ENCODE data around the gene MTCL1.

GRCh38 chr18:8763611-8764010 lies 58.3 kb downstream of the MTCL1 start:
- TF ChIP-seq POLR2A (IDR thresholded peaks at IDR 0.05; ENCODE audit: low read depth, low read length) (no peak), RBBP5 (conservative IDR thresholded peaks at IDR 0.05) (no peak), NKRF (conservative IDR thresholded peaks at IDR 0.05) (no peak), SKIL (IDR thresholded peaks at IDR 0.05; ENCODE audit: low read depth, poor library complexity, severe bottlenecking) (no peak), ZBTB11 (CRISPR knock-in tag; IDR thresholded peaks at IDR 0.05) (no peak), POLR2AphosphoS5 (IDR thresholded peaks at IDR 0.05; ENCODE audit: low read length) (no peak), CHD2 (IDR thresholded peaks at IDR 0.05; ENCODE audit: borderline replicate concordance, low read depth, low read length) (no peak), CBFB (IDR thresholded peaks at IDR 0.05; ENCODE audit: low read depth) (no peak), SREBF1 (IDR thresholded peaks at IDR 0.05; ENCODE audit: low read length) (no peak), MTA3 (IDR thresholded peaks at IDR 0.05; ENCODE audit: borderline replicate concordance, low read length) (no peak)

All from GM12878 (cell line).